HG03280 (cell line): Measurements from ENCODE around the gene RBM41.
"Not testable (repeated sequence)": the region's sequence is repeated elsewhere in the genome, so short reads cannot be mapped to it uniquely, and the experiment has no call there.

ENCODE experiments used
- ATAC-seq: cut with Tn5 transposase; IDR thresholded peaks from one replicate; pipeline ENCODE4 v1.9.1; 2021; ENCODE audit warnings: mild to moderate bottlenecking, moderate library complexity; ENCODE audit not compliant: unreplicated experiment

Gene RBM41

GRCh38 chrX:107118322-107119147 is at the start of gene RBM41:
Gene RBM41, minus strand, starts transcription at chrX:107118822. Its CDS starts 49 bp downstream, at chrX:107118773.
- ATAC-seq: peak; percentile 100

GRCh38 chrX:107168257-107168656 is 49.6 kb upstream of the RBM41 start:
- no peak for ATAC-seq

- ATAC-seq: no peak
Observed at GRCh38 chrX:107167163-107167921, 48.7 kb upstream of the RBM41 start.

- ATAC-seq: not testable (repeated sequence)
Observed at GRCh38 chrX:107157618-107158017, 39.0 kb upstream of the RBM41 start.

GRCh38 chrX:107155621-107156430 is 37.2 kb upstream of the RBM41 start:
- not testable (repeated sequence) for ATAC-seq

GRCh38 chrX:107154787-107155620 is 36.4 kb upstream of the RBM41 start:
- no peak for ATAC-seq

- no peak for ATAC-seq
Observed at GRCh38 chrX:107153005-107153404, 34.4 kb upstream of the RBM41 start.

GRCh38 chrX:107146670-107147069 is 28.0 kb upstream of the RBM41 start:
- no peak for ATAC-seq

- no peak for ATAC-seq
Observed at GRCh38 chrX:107135965-107136307, 17.3 kb upstream of the RBM41 start.

GRCh38 chrX:107135049-107135964 is 16.7 kb upstream of the RBM41 start:
- ATAC-seq: no peak

GRCh38 chrX:107123750-107124149 is 5.1 kb upstream of the RBM41 start:
- ATAC-seq: no peak

GRCh38 chrX:107119283-107119682 is 661 bp upstream of the RBM41 start:
- ATAC-seq: no peak

- ATAC-seq: no peak
Observed at GRCh38 chrX:107117993-107118321, 665 bp downstream of the RBM41 start.

- ATAC-seq: no peak
Observed at GRCh38 chrX:107107459-107107858, 11.2 kb downstream of the RBM41 start.

GRCh38 chrX:107102980-107103379 is 15.6 kb downstream of the RBM41 start:
- no peak for ATAC-seq

- no peak for ATAC-seq
Observed at GRCh38 chrX:107076158-107076557, 42.5 kb downstream of the RBM41 start.

GRCh38 chrX:107057731-107058130 is 60.9 kb downstream of the RBM41 start:
- ATAC-seq: not testable (repeated sequence)

GRCh38 chrX:107054978-107055377 is 63.6 kb downstream of the RBM41 start:
- ATAC-seq: no peak

- no peak for ATAC-seq
Observed at GRCh38 chrX:107050195-107050709, 68.4 kb downstream of the RBM41 start.
